Gastroesophageal sphincter (tissue), 4 donors: Measurements from ENCODE around the gene ASB13. TPM values are rescaled to one million over a fixed set of nuclear protein-coding genes. Genes with fewer than 3 reads are reported as not detected.
A peak's percentile ranks its signal among the peaks of the same experiment; 100 is the strongest.

Source experiments
- ATAC-seq: fragments of 150-250 bp; one replicate; pipeline ENCODE4 v1.9.1; 2016; ENCODE audit warnings: mild to moderate bottlenecking, moderate library complexity
- H3K27ac ChIP-seq, 4 donors: fragments of 200-600 bp; sonication (generic) in 3 of 4; 1 replicate in 3 of 4; 2 replicates in 1 of 4; pipeline ENCODE4 v1.5.1; 2016 to 2019
- H3K27me3 ChIP-seq: fragments of 200-600 bp; sonication (generic); one replicate; pipeline ENCODE4 v1.5.1; 2019
- H3K36me3 ChIP-seq, 2 donors: fragments of 200-600 bp; sonication (generic); one replicate each; pipeline ENCODE4 v1.5.1; 2019; ENCODE audit warnings: control low read depth in 1 of 2
- H3K4me1 ChIP-seq, 3 donors: fragments of 200-600 bp; sonication (generic); 1 replicate in 2 of 3; 2 replicates in 1 of 3; pipeline ENCODE4 v1.5.1; 2016 to 2019; ENCODE audit warnings: control low read depth in 2 of 3
- H3K4me3 ChIP-seq, 2 donors: fragments of 200-600 bp; sonication (generic); one replicate each; pipeline ENCODE4 v1.5.1; 2019; ENCODE audit warnings: mild to moderate bottlenecking in 1 of 2, moderate library complexity in 1 of 2
- H3K9me3 ChIP-seq, 3 donors: fragments of 200-600 bp; sonication (generic); one replicate each; pipeline ENCODE4 v1.5.1; 2017 to 2019; ENCODE audit warnings: control low read depth in 2 of 3
- EP300 ChIP-seq: sonication (generic); formaldehyde crosslinking; IDR thresholded peaks from one replicate; pipeline ENCODE4 v1.6.1; 2017; ENCODE audit warnings: antibody characterized with exemption, mild to moderate bottlenecking
- POLR2A ChIP-seq, 2 donors: fragments of 450-650 bp; IDR thresholded peaks; one replicate each; pipeline ENCODE4 v1.6.1; 2017; ENCODE audit warnings: antibody characterized with exemption in 2 of 2, mild to moderate bottlenecking in 2 of 2, moderate library complexity in 1 of 2
- POLR2AphosphoS5 ChIP-seq: sonication (generic); formaldehyde crosslinking; IDR thresholded peaks from one replicate; pipeline ENCODE4 v1.6.1; 2017; ENCODE audit warnings: antibody characterized with exemption
- WGBS, 2 donors: methylation state at CpG; one replicate each; pipeline ENCODE4 v1.1.5; 2018; ENCODE audit warnings: low coverage in 1 of 2; 5-methylcytosine and 5-hydroxymethylcytosine counted together
- total RNA-seq, 4 donors: library from RNA; depleted of rRNA; stranded (reverse); fragments of >200 nt; gene quantifications; one replicate each; pipeline ENCODE4 v1.1.0, GENCODE V29; 2016
- TF ChIP-seq, protein P1 (sequence below), 4 experiments: fragments of 200-600 bp in 2 of 4; fragments of 450-650 bp in 2 of 4; sonication (generic) in 1 of 4; IDR thresholded peaks; one replicate each; pipeline ENCODE4 v1.5.1; 2017 to 2019; ENCODE audit warnings: antibody characterized with exemption in 4 of 4, mild to moderate bottlenecking in 2 of 4, moderate library complexity in 2 of 4

ASB13 gene
- total RNA-seq, 4 donors from 2014 or later: 17.6 to 39.6 (median 19.0) TPM

DNA sequence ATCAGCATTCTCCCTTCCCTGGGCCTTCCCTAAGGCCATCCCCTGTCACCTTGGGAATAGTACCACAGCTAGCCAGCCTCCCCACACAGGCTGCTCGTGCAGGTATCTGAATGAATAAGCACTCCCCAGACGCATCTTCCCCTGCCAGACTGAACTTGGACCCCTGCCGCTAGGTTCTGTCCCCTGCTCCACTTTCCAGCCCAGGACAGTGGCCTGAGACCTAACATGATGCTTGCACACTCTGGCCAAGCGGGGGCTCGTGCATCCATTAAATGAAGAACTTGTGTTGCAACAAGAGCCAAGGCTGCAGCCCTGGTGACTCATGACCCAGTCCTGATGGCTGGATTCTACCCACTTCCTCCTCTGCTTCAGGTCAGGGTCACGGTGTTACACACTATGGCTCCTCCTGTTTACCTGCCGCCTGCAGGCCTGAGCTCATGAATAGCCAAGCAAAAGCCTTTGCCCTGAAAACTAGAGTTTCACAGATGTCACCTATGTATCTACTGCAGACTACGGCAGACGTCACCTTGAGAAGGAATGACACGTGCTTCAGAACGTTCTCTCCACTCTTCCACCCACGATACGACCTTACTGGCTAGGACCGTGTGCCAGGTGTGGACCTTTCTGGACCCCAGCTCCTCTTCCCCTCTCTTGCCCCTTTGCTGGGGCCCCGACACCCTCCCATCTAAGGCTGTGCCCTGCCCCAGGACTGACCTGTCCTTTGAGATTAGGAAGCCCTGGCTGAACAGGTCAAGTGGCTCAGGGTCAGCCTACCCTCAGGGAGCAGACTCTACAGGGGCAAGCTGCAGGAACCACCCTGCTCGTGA lies 6.5 kb downstream of the ASB13 start:
- Histone ChIP-seq H3K4me3 (no peak overlapping the region), H3K9me3 (no peaks in the 10 kb centered on the region), H3K4me1 (peaks cover 0 to 54% (median 0%) of the 10 kb centered on the region in 3 donors), H3K36me3 (peaks cover 0 to 5% of the 10 kb centered on the region in 2 donors), H3K27me3 (no peaks in the 10 kb centered on the region), H3K27ac (no peak overlapping the region)
- TF ChIP-seq POLR2A (IDR thresholded peaks at IDR 0.05) (no peak), EP300 (no peak), POLR2AphosphoS5 (no peak)
- TF ChIP-seq, protein P1, sequence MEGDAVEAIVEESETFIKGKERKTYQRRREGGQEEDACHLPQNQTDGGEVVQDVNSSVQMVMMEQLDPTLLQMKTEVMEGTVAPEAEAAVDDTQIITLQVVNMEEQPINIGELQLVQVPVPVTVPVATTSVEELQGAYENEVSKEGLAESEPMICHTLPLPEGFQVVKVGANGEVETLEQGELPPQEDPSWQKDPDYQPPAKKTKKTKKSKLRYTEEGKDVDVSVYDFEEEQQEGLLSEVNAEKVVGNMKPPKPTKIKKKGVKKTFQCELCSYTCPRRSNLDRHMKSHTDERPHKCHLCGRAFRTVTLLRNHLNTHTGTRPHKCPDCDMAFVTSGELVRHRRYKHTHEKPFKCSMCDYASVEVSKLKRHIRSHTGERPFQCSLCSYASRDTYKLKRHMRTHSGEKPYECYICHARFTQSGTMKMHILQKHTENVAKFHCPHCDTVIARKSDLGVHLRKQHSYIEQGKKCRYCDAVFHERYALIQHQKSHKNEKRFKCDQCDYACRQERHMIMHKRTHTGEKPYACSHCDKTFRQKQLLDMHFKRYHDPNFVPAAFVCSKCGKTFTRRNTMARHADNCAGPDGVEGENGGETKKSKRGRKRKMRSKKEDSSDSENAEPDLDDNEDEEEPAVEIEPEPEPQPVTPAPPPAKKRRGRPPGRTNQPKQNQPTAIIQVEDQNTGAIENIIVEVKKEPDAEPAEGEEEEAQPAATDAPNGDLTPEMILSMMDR (IDR thresholded peaks at IDR 0.05): no peak
- ATAC-seq: peak; percentile 74
- WGBS, 2 donors: 48 to 65% methylated on average over 9 to 14 of the region's 16 CpGs

DNA sequence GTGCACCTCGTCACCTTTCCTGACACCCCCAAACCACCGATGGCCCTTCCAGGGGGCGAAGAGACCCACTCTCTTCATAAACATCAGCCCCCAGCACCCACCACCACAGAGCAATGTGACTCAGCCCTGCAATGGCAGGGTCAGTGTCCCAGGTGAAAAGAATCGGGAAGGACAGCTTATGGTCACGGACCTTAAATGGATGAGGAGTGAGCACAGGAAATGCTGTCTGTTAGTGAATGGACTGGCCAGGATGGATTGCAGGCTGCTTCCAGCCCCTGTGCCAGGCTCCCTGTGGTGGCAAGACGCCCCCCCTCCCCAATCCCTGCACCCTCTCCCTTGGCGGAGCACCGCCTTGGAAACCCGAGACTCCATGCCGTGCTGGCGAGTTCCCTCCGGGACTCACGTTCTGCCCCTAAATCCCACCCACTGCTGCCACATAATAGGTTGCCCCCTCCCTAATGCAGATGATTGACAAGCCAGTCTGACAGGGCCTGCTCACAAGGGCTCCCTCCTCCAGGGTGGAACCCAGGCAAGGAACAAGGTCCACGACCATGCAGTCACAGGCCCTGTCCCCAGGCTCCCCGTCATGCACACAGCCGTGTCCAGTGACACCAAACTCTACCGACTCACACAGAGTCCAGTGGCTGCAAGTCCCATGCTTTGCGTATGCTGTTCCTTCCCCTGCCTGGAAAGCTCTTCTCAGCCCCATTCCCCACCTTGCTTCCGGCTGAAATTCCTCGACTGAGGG lies 7.3 kb downstream of the ASB13 start:
- Histone ChIP-seq H3K27ac (no peak overlapping the region), H3K9me3 (no peaks in the 10 kb centered on the region), H3K4me1 (peaks cover 0 to 51% (median 0%) of the 10 kb centered on the region in 3 donors), H3K27me3 (no peaks in the 10 kb centered on the region), H3K4me3 (no peak overlapping the region), H3K36me3 (peaks cover 0 to 5% of the 10 kb centered on the region in 2 donors)
- ATAC-seq: no peak
- WGBS, 2 donors: 65 to 74% methylated on average over 3 to 12 of the region's 20 CpGs
- TF ChIP-seq, protein P1 (IDR thresholded peaks at IDR 0.05): no peak

DNA sequence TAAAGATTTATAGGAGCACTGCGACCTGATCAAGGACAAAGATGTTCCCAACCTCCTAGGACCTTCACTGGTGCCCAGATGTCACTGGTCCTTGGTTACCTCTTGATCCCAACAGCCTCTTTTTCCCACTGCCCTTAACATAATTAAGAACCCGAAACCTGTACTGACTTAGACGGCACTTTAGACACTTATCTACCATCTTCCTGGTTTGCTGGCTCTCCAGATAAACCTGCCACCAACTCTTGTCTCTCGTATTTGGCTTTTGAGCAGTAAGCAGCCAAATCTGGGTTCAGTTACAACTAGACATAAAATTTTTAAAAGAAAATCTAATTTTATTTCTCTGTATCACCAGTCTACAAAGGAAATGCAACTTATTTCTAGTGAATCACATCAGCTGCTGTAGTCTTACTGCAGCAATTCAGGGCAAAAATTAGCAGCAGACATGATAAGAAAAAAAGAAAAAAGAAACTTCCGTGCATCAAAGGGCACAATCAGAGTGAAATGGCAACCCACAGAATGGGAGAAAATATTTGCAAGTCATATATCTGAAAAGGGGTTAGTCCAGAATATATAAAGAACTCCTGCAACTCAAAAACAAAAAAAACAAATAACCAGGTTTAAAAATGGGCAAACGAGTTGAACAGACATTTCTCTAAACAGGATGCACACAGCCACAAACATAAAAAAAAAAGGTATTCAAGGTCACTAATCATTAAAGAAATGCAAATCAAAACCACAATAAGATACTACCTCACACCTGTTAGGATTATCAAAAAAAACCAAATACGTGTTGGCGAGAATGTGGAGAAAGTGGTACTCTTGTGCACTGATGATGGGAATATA lies 9.4 kb downstream of the ASB13 start:
- TF ChIP-seq, protein P1 (IDR thresholded peaks at IDR 0.05): no peak
- Histone ChIP-seq H3K27me3 (no peaks in the 10 kb centered on the region), H3K4me1 (peaks cover 0 to 57% (median 0%) of the 10 kb centered on the region in 3 donors), H3K9me3 (no peaks in the 10 kb centered on the region), H3K27ac (no peak overlapping the region), H3K4me3 (no peak overlapping the region), H3K36me3 (peaks cover 0 to 14% of the 10 kb centered on the region in 2 donors)
- ATAC-seq: no peak
- WGBS, 2 donors: 80 to 90% methylated on average over 7 to 8 of the region's 8 CpGs

DNA sequence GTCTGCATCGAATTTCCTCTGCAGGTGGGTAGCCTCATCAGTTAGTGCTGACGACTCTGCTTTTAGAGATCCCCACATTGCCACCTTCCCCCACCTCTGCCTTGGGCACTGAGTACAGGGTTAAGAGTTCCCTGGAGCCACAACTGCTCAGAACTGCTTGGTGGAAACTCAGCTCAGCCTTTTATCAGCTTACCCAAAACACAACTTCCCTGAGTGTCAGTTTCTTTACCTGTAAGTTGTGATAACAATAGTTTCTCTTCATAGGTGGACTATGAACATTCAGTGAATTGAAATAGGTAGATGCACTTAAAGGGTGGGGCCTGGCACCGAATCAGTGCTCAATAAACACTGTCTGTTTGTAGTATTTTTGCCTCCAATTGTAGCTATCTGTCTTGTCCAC lies 11.3 kb downstream of the ASB13 start:
- no peak overlapping the region for H3K27ac ChIP-seq
- whole genome bisulfite sequencing, 2 donors: 64 to 76% methylated on average over 2 to 3 of the region's 3 CpGs
- ATAC-seq: no peak

DNA sequence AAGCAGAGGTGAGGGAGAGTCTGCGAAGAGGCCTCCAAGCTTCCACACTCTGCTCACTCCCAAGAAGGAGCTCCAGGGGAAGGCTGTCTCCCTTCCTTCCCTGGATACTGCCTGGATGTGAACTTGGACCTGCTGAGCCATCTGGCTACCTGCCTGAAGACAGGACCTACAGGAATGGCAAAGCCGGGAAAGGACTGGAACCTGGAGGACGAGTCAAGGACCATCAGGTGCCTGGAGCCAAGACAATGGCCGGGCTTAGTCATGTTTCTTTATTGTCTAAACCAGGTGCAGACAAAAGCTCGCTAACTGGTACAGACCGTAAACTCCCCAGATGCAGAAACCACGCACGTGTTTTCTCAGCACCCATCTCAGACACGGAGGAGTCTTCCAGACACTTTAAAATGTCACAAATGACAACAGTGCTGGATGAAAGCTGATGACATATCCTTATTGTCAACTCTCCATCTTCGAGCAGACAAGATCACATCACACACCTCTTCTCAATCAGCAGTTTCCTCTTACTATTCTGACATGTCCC lies 12.1 kb downstream of the ASB13 start:
- no peak overlapping the region for H3K4me3 ChIP-seq
- H3K27me3 ChIP-seq: no peaks in the 10 kb centered on the region
- TF ChIP-seq POLR2AphosphoS5 (no peak), POLR2A (IDR thresholded peaks at IDR 0.05) (no peak), EP300 (no peak)
- TF ChIP-seq, protein P1 (IDR thresholded peaks at IDR 0.05): no peak
- peaks cover 0 to 48% (median 3%) of the 10 kb centered on the region in 3 donors for H3K4me1 ChIP-seq
- ATAC-seq: no peak
- 73 to 82% methylated on average over 5 to 9 of the region's 10 CpGs for WGBS, 2 donors
- no peaks in the 10 kb centered on the region for H3K9me3 ChIP-seq
- peaks cover 0 to 37% of the 10 kb centered on the region in 2 donors for H3K36me3 ChIP-seq
- no peak overlapping the region for H3K27ac ChIP-seq

More for the DNA sequence above, 11.3 kb downstream of the ASB13 start:
- H3K36me3 ChIP-seq: peaks cover 0 to 28% of the 10 kb centered on the region in 2 donors
- peaks cover 0 to 53% (median 3%) of the 10 kb centered on the region in 3 donors for H3K4me1 ChIP-seq
- no peaks in the 10 kb centered on the region for H3K27me3 ChIP-seq
- no peak for TF ChIP-seq EP300
- H3K4me3 ChIP-seq: no peak overlapping the region
- no peaks in the 10 kb centered on the region for H3K9me3 ChIP-seq
